OCI-LY7 (cell line): ENCODE data around the gene USP34.

Experiments
- CTCF ChIP-seq: fragments of 200-600 bp; sonication (generic); conservative IDR thresholded peaks from 2 replicates; pipeline ENCODE4 v1.5.1; 2014; ENCODE audit warnings: mild to moderate bottlenecking, antibody characterized with exemption, low read length, moderate library complexity, mixed read lengths
- EZH2phosphoT487 ChIP-seq: fragments of 200-600 bp; sonication (generic); IDR thresholded peaks from 2 replicates; pipeline ENCODE4 v1.6.1; 2018; ENCODE audit warnings: low read depth, borderline replicate concordance, mild to moderate bottlenecking, mixed run types, antibody characterized with exemption, low read length, moderate library complexity, mixed read lengths

- TF ChIP-seq CTCF (no peak), EZH2phosphoT487 (no peak)
Measured at GRCh38 chr2:61254536-61254935, 216.4 kb downstream of the USP34 start.
